NT2/D1 (cell line): ENCODE measurements around the gene ASAP2.

Experiments used
- SUZ12 ChIP-seq: IDR thresholded peaks from 2 replicates; pipeline ENCODE4 v1.6.1; 2011; ENCODE audit not compliant: insufficient read length, insufficient read depth; ENCODE audit errors: extremely low read depth
- YY1 ChIP-seq: IDR thresholded peaks from 2 replicates; pipeline ENCODE4 v1.6.1; 2011; ENCODE audit not compliant: insufficient read length, insufficient read depth
- ZNF274 ChIP-seq: IDR thresholded peaks from 2 replicates; pipeline ENCODE4 v1.6.1; 2011; ENCODE audit warnings: mild to moderate bottlenecking, low read depth, low read length

- no peak for TF ChIP-seq SUZ12
- TF ChIP-seq ZNF274: no peak
- no peak for TF ChIP-seq YY1
Measured at GRCh38 chr2:9287400-9288045, 80.9 kb downstream of the ASAP2 start.
